Measurements from ENCODE around the gene RPS14.

Gene RPS14

GRCh38 chr5:150449517-150450339 lies at the start of gene RPS14:
Gene RPS14 (minus strand): TSS chr5:150449739. CDS start chr5:150447733, 2,006 bp downstream.
- TF ChIP-seq, protein P1, sequence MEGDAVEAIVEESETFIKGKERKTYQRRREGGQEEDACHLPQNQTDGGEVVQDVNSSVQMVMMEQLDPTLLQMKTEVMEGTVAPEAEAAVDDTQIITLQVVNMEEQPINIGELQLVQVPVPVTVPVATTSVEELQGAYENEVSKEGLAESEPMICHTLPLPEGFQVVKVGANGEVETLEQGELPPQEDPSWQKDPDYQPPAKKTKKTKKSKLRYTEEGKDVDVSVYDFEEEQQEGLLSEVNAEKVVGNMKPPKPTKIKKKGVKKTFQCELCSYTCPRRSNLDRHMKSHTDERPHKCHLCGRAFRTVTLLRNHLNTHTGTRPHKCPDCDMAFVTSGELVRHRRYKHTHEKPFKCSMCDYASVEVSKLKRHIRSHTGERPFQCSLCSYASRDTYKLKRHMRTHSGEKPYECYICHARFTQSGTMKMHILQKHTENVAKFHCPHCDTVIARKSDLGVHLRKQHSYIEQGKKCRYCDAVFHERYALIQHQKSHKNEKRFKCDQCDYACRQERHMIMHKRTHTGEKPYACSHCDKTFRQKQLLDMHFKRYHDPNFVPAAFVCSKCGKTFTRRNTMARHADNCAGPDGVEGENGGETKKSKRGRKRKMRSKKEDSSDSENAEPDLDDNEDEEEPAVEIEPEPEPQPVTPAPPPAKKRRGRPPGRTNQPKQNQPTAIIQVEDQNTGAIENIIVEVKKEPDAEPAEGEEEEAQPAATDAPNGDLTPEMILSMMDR (IDR thresholded peaks at IDR 0.05; ENCODE audit: low read depth, low read length), result peak; percentile 76
- TF ChIP-seq POLR2A (IDR thresholded peaks at IDR 0.05; ENCODE audit: extremely low read depth, insufficient read length), result peak; percentile 92
- TF ChIP-seq MYC (IDR thresholded peaks at IDR 0.05; ENCODE audit: low read depth, low read length), result peak; percentile 34; the same call in 1 of the 2 replicates
- TF ChIP-seq, protein P2, sequence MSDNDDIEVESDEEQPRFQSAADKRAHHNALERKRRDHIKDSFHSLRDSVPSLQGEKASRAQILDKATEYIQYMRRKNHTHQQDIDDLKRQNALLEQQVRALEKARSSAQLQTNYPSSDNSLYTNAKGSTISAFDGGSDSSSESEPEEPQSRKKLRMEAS (IDR thresholded peaks at IDR 0.05; ENCODE audit: low read depth, low read length), result peak; percentile 64
- DNase-seq (ENCODE audit: low read depth), result peak; percentile 95
- peak within 1 kb of the TSS; percentile 95 for H3K4me3 ChIP-seq (ENCODE audit: low read depth, low read length)

DNA sequence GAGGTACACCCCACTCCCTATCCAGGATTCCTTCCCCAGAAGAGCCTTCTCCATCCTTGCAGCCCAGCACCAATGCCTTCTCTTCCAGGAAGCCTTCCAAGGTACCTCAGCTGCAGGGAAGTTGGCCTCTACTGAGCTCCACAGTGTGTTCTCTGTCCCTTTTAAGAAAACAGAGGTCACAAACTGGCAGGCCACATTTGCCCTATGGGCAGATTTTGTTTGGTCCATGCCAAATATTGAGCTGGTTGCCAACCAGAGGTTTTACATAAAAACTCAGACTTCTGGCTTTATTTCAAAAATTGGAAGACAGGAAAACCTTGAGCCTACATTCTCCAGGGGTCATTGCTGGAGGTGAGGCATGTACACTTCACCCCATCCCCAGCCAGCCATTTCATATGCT lies 49.4 kb upstream of the RPS14 start:
- TF ChIP-seq, protein P1 (IDR thresholded peaks at IDR 0.05; ENCODE audit: low read depth, low read length), result no peak
- TF ChIP-seq POLR2A (IDR thresholded peaks at IDR 0.05; ENCODE audit: extremely low read depth, insufficient read length) (no peak), MYC (IDR thresholded peaks at IDR 0.05; ENCODE audit: low read depth, low read length) (no peak)
- TF ChIP-seq, protein P2 (IDR thresholded peaks at IDR 0.05; ENCODE audit: low read depth, low read length), result no peak
- no peak overlapping the region for H3K4me3 ChIP-seq (ENCODE audit: low read depth, low read length)

GRCh38 chr5:150498501-150498900 lies 49.0 kb upstream of the RPS14 start:
- H3K4me3 ChIP-seq (ENCODE audit: low read depth, low read length), result no peak overlapping the region
- DNase-seq (ENCODE audit: low read depth), result no peak
- TF ChIP-seq, protein P1 (IDR thresholded peaks at IDR 0.05; ENCODE audit: low read depth, low read length), result no peak
- TF ChIP-seq MYC (IDR thresholded peaks at IDR 0.05; ENCODE audit: low read depth, low read length), result no peak
- TF ChIP-seq, protein P2 (IDR thresholded peaks at IDR 0.05; ENCODE audit: low read depth, low read length), result no peak
- TF ChIP-seq POLR2A (IDR thresholded peaks at IDR 0.05; ENCODE audit: extremely low read depth, insufficient read length), result no peak

More for the DNA sequence above, 49.4 kb upstream of the RPS14 start:
- DNase-seq (ENCODE audit: low read depth), result no peak

DNA sequence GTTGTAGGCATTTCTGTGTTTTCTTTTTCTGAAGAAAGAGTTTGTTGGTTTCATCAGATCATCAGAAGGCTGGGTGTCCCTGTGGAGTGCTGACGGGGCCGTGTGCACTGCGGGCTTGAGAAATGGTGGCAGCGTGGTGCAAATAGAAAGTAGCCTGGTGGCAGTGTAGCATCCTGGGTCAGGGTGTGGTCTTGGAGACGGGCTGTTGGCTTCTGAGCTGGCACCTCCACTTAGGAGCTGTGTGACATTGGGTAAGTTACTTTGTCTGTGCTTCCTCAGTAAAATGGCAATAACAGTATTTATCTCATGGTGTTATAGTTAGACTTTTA lies 48.4 kb upstream of the RPS14 start:
- TF ChIP-seq MYC (IDR thresholded peaks at IDR 0.05; ENCODE audit: low read depth, low read length) (no peak), POLR2A (IDR thresholded peaks at IDR 0.05; ENCODE audit: extremely low read depth, insufficient read length) (no peak)
- TF ChIP-seq, protein P1 (IDR thresholded peaks at IDR 0.05; ENCODE audit: low read depth, low read length), result no peak
- TF ChIP-seq, protein P2 (IDR thresholded peaks at IDR 0.05; ENCODE audit: low read depth, low read length), result no peak
- no peak overlapping the region for H3K4me3 ChIP-seq (ENCODE audit: low read depth, low read length)
- no peak for DNase-seq (ENCODE audit: low read depth)

DNA sequence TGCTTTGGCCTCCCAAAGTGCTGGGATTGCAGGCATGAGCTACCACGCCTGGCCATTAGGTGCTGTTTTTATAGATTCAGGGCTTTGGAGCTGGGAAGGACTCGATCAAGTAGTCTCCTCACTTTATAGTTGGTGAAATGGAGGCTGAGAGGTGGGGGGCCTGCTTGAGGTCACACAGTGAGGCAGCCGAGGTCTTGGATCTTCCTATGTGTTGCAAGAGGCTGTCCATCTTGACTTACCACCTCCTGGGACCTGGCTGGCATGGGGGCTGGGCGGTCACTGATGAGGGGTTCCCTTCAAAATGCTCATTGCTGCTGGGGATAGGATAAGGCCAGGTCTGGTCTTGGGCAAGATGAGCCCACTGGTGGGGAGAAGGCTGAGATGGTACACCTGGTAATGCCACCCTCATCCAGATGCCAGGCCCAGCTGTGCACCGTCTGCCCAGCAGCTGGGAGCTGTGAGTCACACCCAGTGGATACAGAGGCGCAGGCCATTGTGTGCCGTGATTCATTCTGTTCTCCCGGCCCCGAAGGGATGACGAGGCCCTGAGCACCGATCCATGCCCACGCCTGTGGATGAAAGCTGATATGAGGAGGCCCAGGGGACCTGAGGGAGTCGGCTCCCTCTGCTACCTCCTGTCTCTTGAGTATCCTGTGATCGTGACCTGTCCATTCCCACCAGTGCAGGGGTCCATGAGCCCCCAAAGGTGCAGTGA lies 47.9 kb upstream of the RPS14 start:
- no peak for TF ChIP-seq MYC (IDR thresholded peaks at IDR 0.05; ENCODE audit: low read depth, low read length)
- no peak for TF ChIP-seq POLR2A (IDR thresholded peaks at IDR 0.05; ENCODE audit: extremely low read depth, insufficient read length)
- TF ChIP-seq, protein P1 (IDR thresholded peaks at IDR 0.05; ENCODE audit: low read depth, low read length), result no peak
- TF ChIP-seq, protein P2 (IDR thresholded peaks at IDR 0.05; ENCODE audit: low read depth, low read length), result no peak
- no peak for DNase-seq (ENCODE audit: low read depth)
- H3K4me3 ChIP-seq (ENCODE audit: low read depth, low read length), result no peak overlapping the region

Data from NB4 (cell line).